ENCODE results near the gene ANKHD1.

ANKHD1 gene

GRCh38 chr5:140362875-140363630 is 38.6 kb upstream of the ANKHD1 start:
- CTCF ChIA-PET = interaction anchor here (0.6 to 1.8 kb wide), 13 partner anchors 10 to 359 kb away, joined by 3 to 15 read pairs (median 3); partner anchors contain the start of gene HBEGF
- POLR2A ChIA-PET = interaction anchor here (0.5 to 1.2 kb wide), 3 partner anchors 39 to 194 kb away, joined by 3 to 4 read pairs (median 3); partner anchors contain the start of genes ANKHD1 and SRA1
- peak; percentile 88 for DNase-seq (ENCODE audit: extremely low spot score)
- no peak for TF ChIP-seq PKNOX1 (IDR thresholded peaks at IDR 0.05)
- no peak for TF ChIP-seq BHLHE40 (IDR thresholded peaks at IDR 0.05; ENCODE audit: borderline replicate concordance)
- TF ChIP-seq LEF1 (IDR thresholded peaks at IDR 0.05; ENCODE audit: borderline replicate concordance) = no peak
- TF ChIP-seq FOXK2 (IDR thresholded peaks at IDR 0.05) = no peak
- no peak for TF ChIP-seq HDGF (IDR thresholded peaks at IDR 0.05; ENCODE audit: borderline replicate concordance)
- no peak for TF ChIP-seq ARNT (IDR thresholded peaks at IDR 0.05)
- TF ChIP-seq NFRKB (IDR thresholded peaks at IDR 0.05) = no peak
- no peak for TF ChIP-seq CTBP1 (IDR thresholded peaks at IDR 0.05; ENCODE audit: borderline replicate concordance)
- TF ChIP-seq L3MBTL2 (conservative IDR thresholded peaks at IDR 0.05) = no peak; the same call in 1 of the 2 replicates
- TF ChIP-seq SP1 (IDR thresholded peaks at IDR 0.05) = no peak
- no peak for TF ChIP-seq SUZ12 (IDR thresholded peaks at IDR 0.05)
- no peak for TF ChIP-seq FOXM1 (IDR thresholded peaks at IDR 0.05; ENCODE audit: borderline replicate concordance)
- no peak for TF ChIP-seq TARDBP (IDR thresholded peaks at IDR 0.05)
- TF ChIP-seq FOXA1 (IDR thresholded peaks at IDR 0.05) = no peak
- no peak for TF ChIP-seq ZNF384 (IDR thresholded peaks at IDR 0.05)
- no peak for TF ChIP-seq ELF4 (IDR thresholded peaks at IDR 0.05)

- TF ChIP-seq ARNT (IDR thresholded peaks at IDR 0.05) = no peak
- TF ChIP-seq PKNOX1 (IDR thresholded peaks at IDR 0.05) = no peak
- no peak for TF ChIP-seq ELF4 (IDR thresholded peaks at IDR 0.05)
- no peak for TF ChIP-seq LEF1 (IDR thresholded peaks at IDR 0.05; ENCODE audit: borderline replicate concordance)
- no peak for TF ChIP-seq HDGF (IDR thresholded peaks at IDR 0.05; ENCODE audit: borderline replicate concordance)
- no peak for TF ChIP-seq FOXK2 (IDR thresholded peaks at IDR 0.05)
- no peak for TF ChIP-seq L3MBTL2 (conservative IDR thresholded peaks at IDR 0.05)
- TF ChIP-seq NFRKB (IDR thresholded peaks at IDR 0.05) = no peak
- no peak for TF ChIP-seq CTBP1 (IDR thresholded peaks at IDR 0.05; ENCODE audit: borderline replicate concordance)
- TF ChIP-seq BHLHE40 (IDR thresholded peaks at IDR 0.05; ENCODE audit: borderline replicate concordance) = no peak
- no peak for TF ChIP-seq ZNF384 (IDR thresholded peaks at IDR 0.05)
- TF ChIP-seq TARDBP (IDR thresholded peaks at IDR 0.05) = no peak
- TF ChIP-seq SP1 (IDR thresholded peaks at IDR 0.05) = no peak
- ChIA-PET POLR2A (interaction anchor here (1.0 to 1.2 kb wide), 2 partner anchors 38 to 194 kb away, joined by 3 to 4 read pairs; partner anchors contain the start of genes ANKHD1 and SRA1), CTCF (interaction anchor here (0.6 to 1.8 kb wide), 14 partner anchors 9 to 358 kb away, joined by 3 to 15 read pairs (median 3); partner anchors contain the start of gene HBEGF)
- no peak for DNase-seq (ENCODE audit: extremely low spot score)
Measured at GRCh38 chr5:140363631-140364471, 37.8 kb upstream of the ANKHD1 start.

- POLR2A ChIA-PET = no interaction called here
- no peak for DNase-seq (ENCODE audit: extremely low spot score)
- TF ChIP-seq ARNT (IDR thresholded peaks at IDR 0.05) (no peak), SUZ12 (IDR thresholded peaks at IDR 0.05) (no peak), NFRKB (IDR thresholded peaks at IDR 0.05) (no peak), SP1 (IDR thresholded peaks at IDR 0.05) (no peak), LEF1 (IDR thresholded peaks at IDR 0.05; ENCODE audit: borderline replicate concordance) (no peak), CTBP1 (IDR thresholded peaks at IDR 0.05; ENCODE audit: borderline replicate concordance) (no peak), FOXM1 (IDR thresholded peaks at IDR 0.05; ENCODE audit: borderline replicate concordance) (no peak), L3MBTL2 (conservative IDR thresholded peaks at IDR 0.05) (no peak), HDGF (IDR thresholded peaks at IDR 0.05; ENCODE audit: borderline replicate concordance) (no peak), BHLHE40 (IDR thresholded peaks at IDR 0.05; ENCODE audit: borderline replicate concordance) (no peak), PKNOX1 (IDR thresholded peaks at IDR 0.05) (no peak), ZNF384 (IDR thresholded peaks at IDR 0.05) (no peak), ELF4 (IDR thresholded peaks at IDR 0.05) (no peak), TARDBP (IDR thresholded peaks at IDR 0.05) (no peak)
- CTCF ChIA-PET = interaction anchor here (0.7 to 1.8 kb wide), 6 partner anchors 8 to 120 kb away, joined by 3 to 15 read pairs (median 5); partner anchors contain the start of gene HBEGF
Measured at GRCh38 chr5:140364472-140364765, 37.2 kb upstream of the ANKHD1 start.

- CTCF ChIA-PET = interaction anchor here (2.0 kb wide), 1 partner anchor 13 kb away, joined by 4 read pairs; no protein-coding TSS in a partner anchor
- DNase-seq (ENCODE audit: extremely low spot score) = no peak
- TF ChIP-seq FOXA1 (IDR thresholded peaks at IDR 0.05) (no peak), SUZ12 (IDR thresholded peaks at IDR 0.05) (no peak), BHLHE40 (IDR thresholded peaks at IDR 0.05; ENCODE audit: borderline replicate concordance) (no peak), HDGF (IDR thresholded peaks at IDR 0.05; ENCODE audit: borderline replicate concordance) (no peak), CTBP1 (IDR thresholded peaks at IDR 0.05; ENCODE audit: borderline replicate concordance) (no peak), ZNF384 (IDR thresholded peaks at IDR 0.05) (no peak), ARNT (IDR thresholded peaks at IDR 0.05) (no peak), FOXK2 (IDR thresholded peaks at IDR 0.05) (no peak), L3MBTL2 (conservative IDR thresholded peaks at IDR 0.05) (no peak), SP1 (IDR thresholded peaks at IDR 0.05) (no peak), TARDBP (IDR thresholded peaks at IDR 0.05) (no peak), ELF4 (IDR thresholded peaks at IDR 0.05) (no peak), FOXM1 (IDR thresholded peaks at IDR 0.05; ENCODE audit: borderline replicate concordance) (no peak), NFRKB (IDR thresholded peaks at IDR 0.05) (no peak), PKNOX1 (IDR thresholded peaks at IDR 0.05) (no peak), LEF1 (IDR thresholded peaks at IDR 0.05; ENCODE audit: borderline replicate concordance) (no peak)
- POLR2A ChIA-PET = no interaction called here
Measured at GRCh38 chr5:140365282-140365681, 36.4 kb upstream of the ANKHD1 start.
